ENCODE data around the gene COL26A1.
"Not testable (repeated sequence)": the region's sequence is repeated elsewhere in the genome, so short reads cannot be mapped to it uniquely, and the experiment has no call there.

The COL26A1 gene

DNA sequence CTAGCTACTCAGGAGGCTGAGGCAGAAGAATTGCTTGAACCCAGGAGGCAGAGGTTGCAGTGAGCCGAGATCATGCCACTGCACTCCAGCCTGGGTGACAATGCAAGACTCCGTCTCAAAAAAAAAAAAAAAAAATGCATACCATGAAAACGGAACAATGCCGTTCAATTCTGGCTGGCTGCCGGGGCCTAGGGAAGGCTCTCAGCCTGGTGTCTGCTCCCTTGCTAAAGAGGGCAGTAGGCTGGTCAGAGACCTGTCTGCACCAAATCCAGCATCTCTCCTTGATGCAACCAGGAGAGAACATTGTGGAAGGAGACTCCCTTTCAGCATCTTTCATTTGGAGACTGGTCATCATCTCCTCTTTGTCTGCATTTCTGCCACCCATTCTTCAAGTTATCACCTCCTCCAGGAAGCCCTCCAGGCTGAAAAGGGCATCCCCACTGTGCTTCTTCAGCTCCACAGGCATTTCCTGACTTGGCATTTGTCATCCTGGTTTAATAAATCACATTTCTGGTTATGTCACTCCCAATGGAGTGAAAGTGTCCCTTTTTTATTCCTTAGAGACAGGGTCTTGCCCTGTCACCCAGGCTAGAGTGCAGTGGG is 241.8 kb downstream of the COL26A1 start:
- ChIA-PET POLR2A (no interaction called here), CTCF (interaction anchor here (0.7 to 4.6 kb wide), 8 partner anchors 8 to 668 kb away, joined by 3 to 39 read pairs (median 4); no protein-coding TSS in a partner anchor)
- TF ChIP-seq ZIC2 (tag by site-specific recombination; IDR thresholded peaks at IDR 0.05) (no peak), ZNF585B (tag by site-specific recombination; IDR thresholded peaks at IDR 0.05) (no peak), ZNF660 (tag by site-specific recombination; IDR thresholded peaks at IDR 0.05) (no peak), SP3 (tag by site-specific recombination; IDR thresholded peaks at IDR 0.05) (no peak), ZNF292 (tag by site-specific recombination; IDR thresholded peaks at IDR 0.05; ENCODE audit: borderline replicate concordance, low read depth) (no peak), ZNF2 (tag by site-specific recombination; IDR thresholded peaks at IDR 0.05) (no peak)
- TF ChIP-seq, protein P1, sequence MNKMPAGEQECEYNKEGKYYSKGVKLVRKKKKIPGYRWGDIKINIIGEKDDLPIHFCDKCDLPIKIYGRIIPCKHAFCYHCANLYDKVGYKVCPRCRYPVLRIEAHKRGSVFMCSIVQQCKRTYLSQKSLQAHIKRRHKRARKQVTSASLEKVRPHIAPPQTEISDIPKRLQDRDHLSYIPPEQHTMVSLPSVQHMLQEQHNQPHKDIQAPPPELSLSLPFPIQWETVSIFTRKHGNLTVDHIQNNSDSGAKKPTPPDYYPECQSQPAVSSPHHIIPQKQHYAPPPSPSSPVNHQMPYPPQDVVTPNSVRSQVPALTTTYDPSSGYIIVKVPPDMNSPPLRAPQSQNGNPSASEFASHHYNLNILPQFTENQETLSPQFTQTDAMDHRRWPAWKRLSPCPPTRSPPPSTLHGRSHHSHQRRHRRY (tag by site-specific recombination; IDR thresholded peaks at IDR 0.05), result no peak
- no peaks in the 10 kb centered on the region for H3K9me3 ChIP-seq (ENCODE audit: control insufficient read depth, insufficient read depth, low read depth, low read length)
- no peak overlapping the region for H3K27ac ChIP-seq (ENCODE audit: extremely low read depth, low read depth, low read length)
- no peaks in the 10 kb centered on the region for H3K4me1 ChIP-seq (ENCODE audit: control insufficient read depth, insufficient read depth, low read length)
- no peak overlapping the region for H3K4me3 ChIP-seq (ENCODE audit: low read depth, low read length)
- no peaks in the 10 kb centered on the region for H3K36me3 ChIP-seq (ENCODE audit: control insufficient read depth in 2 of 2, insufficient read depth in 1 of 2, low read length in 2 of 2)

DNA sequence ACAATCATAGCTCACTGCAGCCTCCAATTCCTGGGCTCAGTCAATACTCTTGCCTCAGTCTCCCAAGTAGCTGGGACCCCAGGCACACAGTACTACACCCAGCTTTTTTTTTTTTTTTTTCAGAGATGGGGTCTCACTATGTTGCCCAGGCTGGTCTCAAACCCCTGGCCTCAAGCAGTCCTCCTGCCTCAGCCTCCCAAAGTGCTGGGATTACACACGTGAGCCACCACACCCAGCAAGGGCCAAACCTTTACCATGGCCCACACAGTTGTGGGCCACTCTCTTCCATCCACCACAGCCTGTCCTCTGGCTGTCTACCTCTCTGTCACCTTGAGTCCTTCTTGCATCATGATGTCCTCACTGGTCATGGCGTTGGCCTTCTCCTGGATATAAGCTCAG is 242.3 kb downstream of the COL26A1 start:
- CTCF ChIA-PET, result interaction anchor here (0.7 kb wide), 1 partner anchor 8 kb away, joined by 3 read pairs; no protein-coding TSS in a partner anchor
- H3K27ac ChIP-seq (ENCODE audit: extremely low read depth, low read depth, low read length); H3K9me3 ChIP-seq (ENCODE audit: control insufficient read depth, insufficient read depth, low read depth, low read length); H3K4me1 ChIP-seq (ENCODE audit: control insufficient read depth, insufficient read depth, low read length); H3K36me3 ChIP-seq (ENCODE audit: control insufficient read depth in 2 of 2, insufficient read depth in 1 of 2, low read length in 2 of 2); H3K4me3 ChIP-seq (ENCODE audit: low read depth, low read length); POLR2A ChIA-PET: not testable (repeated sequence)
- TF ChIP-seq ZNF121 (tag by site-specific recombination; IDR thresholded peaks at IDR 0.05), result peak; percentile 73; the same call in 1 of the 2 replicates

- CTCF ChIA-PET, result interaction anchor here (0.9 kb wide), 1 partner anchor 9 kb away, joined by 3 read pairs; no protein-coding TSS in a partner anchor
- H3K4me3 ChIP-seq (ENCODE audit: low read depth, low read length), result no peak overlapping the region
These were observed 243.2 kb downstream of the COL26A1 start for GRCh38 chr7:101605611-101606497.

GRCh38 chr7:101606498-101606923 is 243.8 kb downstream of the COL26A1 start:
- Histone ChIP-seq H3K36me3 (ENCODE audit: control insufficient read depth in 2 of 2, insufficient read depth in 1 of 2, low read length in 2 of 2) (no peaks in the 10 kb centered on the region), H3K4me1 (ENCODE audit: control insufficient read depth, insufficient read depth, low read length) (no peaks in the 10 kb centered on the region), H3K4me3 (ENCODE audit: low read depth, low read length) (no peak overlapping the region), H3K27ac (ENCODE audit: extremely low read depth, low read depth, low read length) (no peak overlapping the region), H3K9me3 (ENCODE audit: control insufficient read depth, insufficient read depth, low read depth, low read length) (no peaks in the 10 kb centered on the region)
- CTCF ChIA-PET, result no interaction called here
- TF ChIP-seq PRDM4 (tag by site-specific recombination; IDR thresholded peaks at IDR 0.05), result 0 out of 2 replicates have a peak, but pooled peaks have one; percentile 13
- TF ChIP-seq, protein P2, sequence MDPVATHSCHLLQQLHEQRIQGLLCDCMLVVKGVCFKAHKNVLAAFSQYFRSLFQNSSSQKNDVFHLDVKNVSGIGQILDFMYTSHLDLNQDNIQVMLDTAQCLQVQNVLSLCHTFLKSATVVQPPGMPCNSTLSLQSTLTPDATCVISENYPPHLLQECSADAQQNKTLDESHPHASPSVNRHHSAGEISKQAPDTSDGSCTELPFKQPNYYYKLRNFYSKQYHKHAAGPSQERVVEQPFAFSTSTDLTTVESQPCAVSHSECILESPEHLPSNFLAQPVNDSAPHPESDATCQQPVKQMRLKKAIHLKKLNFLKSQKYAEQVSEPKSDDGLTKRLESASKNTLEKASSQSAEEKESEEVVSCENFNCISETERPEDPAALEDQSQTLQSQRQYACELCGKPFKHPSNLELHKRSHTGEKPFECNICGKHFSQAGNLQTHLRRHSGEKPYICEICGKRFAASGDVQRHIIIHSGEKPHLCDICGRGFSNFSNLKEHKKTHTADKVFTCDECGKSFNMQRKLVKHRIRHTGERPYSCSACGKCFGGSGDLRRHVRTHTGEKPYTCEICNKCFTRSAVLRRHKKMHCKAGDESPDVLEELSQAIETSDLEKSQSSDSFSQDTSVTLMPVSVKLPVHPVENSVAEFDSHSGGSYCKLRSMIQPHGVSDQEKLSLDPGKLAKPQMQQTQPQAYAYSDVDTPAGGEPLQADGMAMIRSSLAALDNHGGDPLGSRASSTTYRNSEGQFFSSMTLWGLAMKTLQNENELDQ (tag by site-specific recombination; IDR thresholded peaks at IDR 0.05; ENCODE audit: low read depth), result no peak
- POLR2A ChIA-PET, result no interaction called here

More at GRCh38 chr7:101605611-101606497, 243.2 kb downstream of the COL26A1 start:
- no peak for TF ChIP-seq ZNF311 (tag by site-specific recombination; IDR thresholded peaks at IDR 0.05; ENCODE audit: borderline replicate concordance)
- TF ChIP-seq ZIC2 (tag by site-specific recombination; IDR thresholded peaks at IDR 0.05), result peak; percentile 26; the same call in 1 of the 2 replicates
- POLR2A ChIA-PET, result no interaction called here
- Histone ChIP-seq H3K4me1 (ENCODE audit: control insufficient read depth, insufficient read depth, low read length) (no peaks in the 10 kb centered on the region), H3K27ac (ENCODE audit: extremely low read depth, low read depth, low read length) (no peak overlapping the region), H3K9me3 (ENCODE audit: control insufficient read depth, insufficient read depth, low read depth, low read length) (no peaks in the 10 kb centered on the region), H3K36me3 (ENCODE audit: control insufficient read depth in 2 of 2, insufficient read depth in 1 of 2, low read length in 2 of 2) (no peaks in the 10 kb centered on the region)
